Right cardiac atrium (tissue), 5 donors: Measurements from ENCODE around the gene LRRC51. TPM values are rescaled to one million over a fixed set of nuclear protein-coding genes. Genes with fewer than 3 reads are reported as not detected.
"Not testable (repeated sequence)": the region's sequence is repeated elsewhere in the genome, so short reads cannot be mapped to it uniquely, and the experiment has no call there.

ENCODE experiments used
- ATAC-seq, 2 donors: fragments of 200-7000 bp; cut with Tn5 transposase; one replicate each; pipeline versions ENCODE4 v1.8.0 to v1.9.1; 2020; ENCODE audit warnings: moderate library complexity in 2 of 2, mild to moderate bottlenecking in 1 of 2
- DNase-seq, 3 donors: peaks; one replicate each; pipeline ENCODE4 v3.0.0-alpha.2; 2020
- H3K27ac ChIP-seq: one replicate; pipeline ENCODE4 v1.5.1; 2013; ENCODE audit warnings: mild to moderate bottlenecking, low read length, control low read depth, moderate library complexity
- H3K27me3 ChIP-seq: one replicate; pipeline ENCODE4 v1.6.1; 2013; ENCODE audit not compliant: control insufficient read depth, insufficient read depth
- H3K4me1 ChIP-seq: one replicate; pipeline ENCODE4 v1.6.1; 2013; ENCODE audit warnings: low read length; ENCODE audit not compliant: control insufficient read depth, insufficient read depth
- H3K4me3 ChIP-seq: one replicate; pipeline ENCODE4 v1.5.1; 2013; ENCODE audit warnings: low read length, control low read depth
- H3K9me3 ChIP-seq: one replicate; pipeline ENCODE4 v1.6.1; 2013; ENCODE audit warnings: low read length; ENCODE audit not compliant: control insufficient read depth
- WGBS: extraction: QIAGEN DNeasy Blood & Tissue Kit; methylation state at CpG from one replicate; pipeline ENCODE4 v1.1.7; 2013; 5-methylcytosine and 5-hydroxymethylcytosine counted together
- intact Hi-C, 4 donors: fragments of 100-400 bp; cut with DNase I; formaldehyde crosslinking; loops; one replicate each; pipeline versions ENCODE4 v1.11.0 to v1.14.0; 2022 to 2023
- microRNA-seq, 2 donors: library from miRNA; unstranded; fragments of <30 nt; microRNA quantifications; one replicate each; pipeline ENCODE4 v1.2.0, GENCODE V29; 2020 to 2021
- polyA plus RNA-seq: library from polyadenylated mRNA; stranded (reverse); fragments of 200-250 nt; gene quantifications from one replicate; pipeline ENCODE4 v1.2.3, GENCODE V29; 2013
- total RNA-seq, 4 donors: library from RNA; stranded (reverse); fragmentation: NEBNext Ultra II Directional; extraction: Animal tissue kit (Norgen Biotek cat#: 25700); gene quantifications; one replicate each; pipeline ENCODE4 v1.2.1, GENCODE V29; 2021
- donor health status: healthy with polysubstance abuse.
- donor health status: DM: no; HTN: yes; CAD: no.
- donor health status: DM: no; HTN: no; CAD: no.
- donor health status: DM: no; HTN: yes; CAD: no; lungs with severe emphysema.
- donor health status: DM: yes; HTN: yes; CAD: no.

LRRC51 gene
- total and polyA plus RNA-seq, 5 donors, result 3.8 to 5.5 (median 4.5) TPM

- H3K4me1 ChIP-seq, ATAC-seq, H3K4me3 ChIP-seq, DNase-seq, H3K27ac ChIP-seq, H3K27me3 ChIP-seq, H3K9me3 ChIP-seq: not testable (repeated sequence)
- intact Hi-C loops, result loop anchor here in 1 of 4 donors (5.0 kb wide), 1 partner anchor 165 kb away; no protein-coding TSS in a partner anchor
- 33% methylated on average over 1 of the region's 1 CpG for WGBS
Measured at GRCh38 chr11:72142086-72142485, 61.4 kb downstream of the LRRC51 start.

- not testable (repeated sequence) for DNase-seq, H3K4me3 ChIP-seq, H3K27me3 ChIP-seq, H3K4me1 ChIP-seq, H3K9me3 ChIP-seq, H3K27ac ChIP-seq, ATAC-seq
- WGBS, result 50% methylated on average over 1 of the region's 1 CpG
- intact Hi-C loops, result loop anchor here in 1 of 4 donors (5.0 kb wide), 1 partner anchor 165 kb away; no protein-coding TSS in a partner anchor
Measured at GRCh38 chr11:72142543-72142942, 61.9 kb downstream of the LRRC51 start.

- no peaks in the 10 kb centered on the region for H3K27me3 ChIP-seq
- 83% methylated on average over 4 of the region's 4 CpGs for WGBS
- H3K27ac ChIP-seq, result no peak overlapping the region
- DNase-seq (no peak), ATAC-seq (no peak)
- no peaks in the 10 kb centered on the region for H3K9me3 ChIP-seq
- H3K4me3 ChIP-seq, result no peak overlapping the region
- intact Hi-C loops, result loop anchor here in 1 of 4 donors (5.0 kb wide), 1 partner anchor 168 kb away; no protein-coding TSS in a partner anchor
- H3K4me1 ChIP-seq, result no peaks in the 10 kb centered on the region
Measured at GRCh38 chr11:72144807-72145565, 64.3 kb downstream of the LRRC51 start.

Small RNAs within 50 kb of the gene (microRNA-seq; reads per million reads assigned to microRNA genes)
- gene MIR3165, result 0 reads per million in 2 donors

Other genes starting within 250 kb of the LRRC51 start
- not detected for gene DEFB108B, start 247.7 kb upstream of the LRRC51 start, total RNA-seq
- not detected for gene DEFB108B, start 247.7 kb upstream of the LRRC51 start, polyA plus RNA-seq
- gene DEFB131B, start 202.4 kb upstream of the LRRC51 start, total RNA-seq, result not detected
- gene DEFB131B, start 202.4 kb upstream of the LRRC51 start, polyA plus RNA-seq, result not detected
- gene XNDC1N, start 152.3 kb upstream of the LRRC51 start, total RNA-seq, result 1 to 10 TPM; 4.6 to 6.0 (median 5.0) TPM
- 3.1 TPM for gene XNDC1N, start 152.3 kb upstream of the LRRC51 start, polyA plus RNA-seq
- 10 to 100 TPM; 21.8 to 26.8 (median 23.0) TPM for gene RNF121, start 151.8 kb upstream of the LRRC51 start, total RNA-seq
- gene RNF121, start 151.8 kb upstream of the LRRC51 start, polyA plus RNA-seq, result 12.2 TPM
- 1 to 10 TPM; 2.7 to 5.3 (median 4.1) TPM for gene IL18BP, start 81.9 kb upstream of the LRRC51 start, total RNA-seq
- gene IL18BP, start 81.9 kb upstream of the LRRC51 start, polyA plus RNA-seq, result 3.3 TPM
- gene NUMA1, start 308 bp upstream of the LRRC51 start, total RNA-seq, result 100 to 1,000 TPM in 3 of 4 donors, 10 to 100 TPM in 1; 75.8 to 125 (median 102) TPM
- 104 TPM for gene NUMA1, start 308 bp upstream of the LRRC51 start, polyA plus RNA-seq
- 10 to 100 TPM; 70.7 to 88.5 (median 80.7) TPM for gene LAMTOR1, start 22.4 kb downstream of the LRRC51 start, total RNA-seq
- gene LAMTOR1, start 22.4 kb downstream of the LRRC51 start, polyA plus RNA-seq, result 124 TPM
- gene TOMT, start 25.1 kb downstream of the LRRC51 start, total RNA-seq, result not detected
- not detected for gene TOMT, start 25.1 kb downstream of the LRRC51 start, polyA plus RNA-seq
- 10 to 100 TPM; 36.3 to 50.1 (median 40.0) TPM for gene ANAPC15, start 31.8 kb downstream of the LRRC51 start, total RNA-seq
- 77.7 TPM for gene ANAPC15, start 31.8 kb downstream of the LRRC51 start, polyA plus RNA-seq
- gene FOLR3, start 54.9 kb downstream of the LRRC51 start, total RNA-seq, result 1 to 10 TPM in 2 of 4 donors, under 1 TPM in 1, not detected in 1; 0.49 to 1.2 (median 1.1) TPM
- not detected for gene FOLR3, start 54.9 kb downstream of the LRRC51 start, polyA plus RNA-seq
- gene FOLR1, start 111.3 kb downstream of the LRRC51 start, total RNA-seq, result under 1 TPM in 2 of 4 donors, not detected in 2; 0.26 to 0.32 TPM
- 0.18 TPM for gene FOLR1, start 111.3 kb downstream of the LRRC51 start, polyA plus RNA-seq
- gene FOLR2, start 135.9 kb downstream of the LRRC51 start, total RNA-seq, result 10 to 100 TPM; 29.8 to 41.2 (median 38.7) TPM
- gene FOLR2, start 135.9 kb downstream of the LRRC51 start, polyA plus RNA-seq, result 11.9 TPM
- 100 to 1,000 TPM; 107 to 149 (median 125) TPM for gene INPPL1, start 143.9 kb downstream of the LRRC51 start, total RNA-seq
- gene INPPL1, start 143.9 kb downstream of the LRRC51 start, polyA plus RNA-seq, result 79.2 TPM
- not detected for gene PHOX2A, start 163.3 kb downstream of the LRRC51 start, total RNA-seq
- 0.18 TPM for gene PHOX2A, start 163.3 kb downstream of the LRRC51 start, polyA plus RNA-seq